DMS53 treated with DMSO at 0.1 percent for 48 hours (cell line): ENCODE results near the gene TEX47.

Experiments
- DNase-seq: peaks from one replicate; lab custom pipeline; 2025; ENCODE audit not compliant: unreplicated experiment; lab: John Stamatoyannopoulos, UW

Gene TEX47

GRCh38 chr7:88795553-88795952, at the start of gene TEX47:
TSS of gene TEX47 (minus strand) at chr7:88795737. CDS start at chr7:88794942, 795 bp downstream.
- DNase-seq, result peak; percentile 86

- no peak for DNase-seq
Observed at GRCh38 chr7:88845091-88845490, 49.6 kb upstream of the TEX47 start.

GRCh38 chr7:88842201-88842600, 46.7 kb upstream of the TEX47 start:
- DNase-seq, result no peak

DNA sequence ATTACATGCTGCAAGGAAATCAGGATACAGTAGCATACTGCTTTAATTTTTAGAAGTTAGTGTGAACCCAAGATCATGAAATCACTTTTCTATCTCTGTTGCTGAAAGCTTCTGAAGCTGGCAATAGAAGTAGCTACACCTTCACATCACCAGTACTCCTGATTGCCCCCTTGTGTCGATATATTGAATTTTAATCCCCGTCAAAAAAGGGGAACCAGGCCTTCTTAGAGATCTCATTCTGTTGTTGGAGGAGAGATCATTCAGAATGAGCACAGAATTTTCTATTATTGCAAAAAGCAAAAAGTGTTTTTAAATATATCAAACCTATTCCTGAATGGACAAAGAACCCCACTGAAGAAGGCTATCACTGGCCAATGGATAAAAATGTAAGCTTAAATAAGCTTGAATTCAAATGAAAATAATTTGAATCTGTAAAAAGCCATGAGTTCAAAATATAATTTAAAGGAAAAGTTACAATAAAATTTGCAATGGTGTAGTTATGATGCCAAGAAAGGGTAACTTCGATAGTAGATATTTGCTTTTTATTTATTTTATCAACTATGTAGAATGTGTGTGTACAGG, 39.7 kb upstream of the TEX47 start:
- DNase-seq, result peak; percentile 53

DNA sequence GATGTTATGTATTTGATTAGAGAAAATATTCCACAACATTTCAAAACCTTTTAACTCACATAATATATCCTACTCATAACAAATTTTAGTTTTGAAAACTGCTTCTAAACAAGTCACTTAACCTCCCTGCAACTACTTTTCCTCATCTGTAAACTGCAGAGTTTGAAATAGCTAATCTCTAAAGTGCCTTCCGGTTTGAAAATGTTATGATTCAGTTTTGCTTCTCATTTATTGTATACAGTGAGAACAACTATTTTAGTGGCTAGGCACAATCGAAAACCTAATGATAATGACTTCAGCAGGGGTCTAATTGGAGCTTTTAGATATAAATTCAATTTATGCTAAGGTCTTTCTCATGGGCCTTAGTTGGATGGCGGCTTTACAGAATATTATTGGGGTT, 30.7 kb upstream of the TEX47 start:
- DNase-seq, result no peak

DNA sequence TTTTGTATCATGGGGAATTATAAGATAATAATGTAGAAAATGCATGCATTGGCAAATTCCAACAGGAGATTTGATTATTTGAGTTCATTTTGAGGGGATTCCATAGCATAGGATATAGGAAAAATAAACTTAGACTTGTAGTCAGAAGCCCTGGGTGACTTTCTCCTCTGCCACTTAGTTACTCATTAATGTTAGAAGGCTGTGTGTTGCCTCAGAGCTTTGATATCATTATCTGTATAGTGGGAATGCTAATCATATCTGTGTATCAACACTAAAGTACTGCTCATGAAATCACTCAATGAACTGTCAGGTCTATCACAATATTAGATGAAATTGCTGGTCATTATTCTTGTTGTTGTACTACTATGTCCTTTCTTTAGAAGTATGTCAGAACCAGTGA, 23.0 kb upstream of the TEX47 start:
- DNase-seq, result no peak

DNA sequence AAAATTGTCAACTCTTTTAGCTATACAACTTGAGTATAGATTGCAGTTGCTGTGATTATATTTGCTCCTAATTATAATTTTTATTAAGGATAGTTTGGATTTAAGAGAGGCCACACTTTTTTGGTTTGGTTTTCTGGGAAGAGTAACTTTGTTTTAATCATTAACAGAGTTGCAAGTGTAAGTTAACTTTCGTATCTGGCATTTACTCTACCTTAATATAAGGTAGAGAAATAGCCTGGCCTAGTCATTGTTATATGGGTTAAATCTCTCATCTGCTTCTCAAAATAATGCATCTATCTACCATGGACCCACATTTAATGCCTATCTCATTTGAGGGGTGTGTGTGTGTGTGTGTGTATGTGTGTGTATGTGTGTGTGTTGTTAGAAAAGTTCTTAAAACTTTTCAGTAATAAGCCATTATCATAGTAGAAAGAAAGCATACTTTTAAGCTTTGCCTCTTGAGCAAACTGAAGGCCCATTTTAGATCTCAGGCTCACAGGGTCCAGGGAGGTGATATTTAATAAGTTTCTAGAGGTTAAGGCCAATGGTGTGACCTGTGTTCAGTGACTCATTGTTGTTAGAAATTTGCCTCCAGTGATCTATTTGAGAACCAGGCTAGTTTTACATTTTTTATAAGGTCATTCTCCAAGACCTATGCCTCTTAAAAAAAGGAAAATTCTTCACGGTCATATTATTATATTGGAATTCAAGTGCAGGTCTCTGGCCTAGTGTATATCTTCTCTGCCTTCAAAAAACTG, 10.9 kb upstream of the TEX47 start:
- no peak for DNase-seq

DNA sequence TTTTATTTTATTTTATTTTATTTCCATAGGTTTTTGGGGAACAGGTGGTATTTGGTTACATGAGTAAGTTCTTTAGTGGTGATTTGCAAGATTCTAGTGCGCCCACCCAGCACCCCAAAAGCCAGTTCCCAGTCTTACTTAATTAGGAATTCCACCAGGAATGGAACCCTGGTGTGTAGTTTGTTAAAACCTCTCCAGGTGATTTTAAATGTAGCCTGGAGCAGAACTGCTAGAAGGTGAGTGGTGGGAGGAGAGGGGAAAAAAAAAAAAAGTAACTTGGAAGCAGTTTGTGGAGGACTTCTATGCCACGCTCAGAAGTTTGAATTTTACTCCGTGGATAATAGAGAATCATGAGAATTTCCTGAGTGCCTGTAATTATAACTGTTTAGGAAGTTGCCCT, 5.5 kb upstream of the TEX47 start:
- DNase-seq, result no peak

- no peak for DNase-seq
Observed at GRCh38 chr7:88792361-88792760, 3.2 kb downstream of the TEX47 start.

DNA sequence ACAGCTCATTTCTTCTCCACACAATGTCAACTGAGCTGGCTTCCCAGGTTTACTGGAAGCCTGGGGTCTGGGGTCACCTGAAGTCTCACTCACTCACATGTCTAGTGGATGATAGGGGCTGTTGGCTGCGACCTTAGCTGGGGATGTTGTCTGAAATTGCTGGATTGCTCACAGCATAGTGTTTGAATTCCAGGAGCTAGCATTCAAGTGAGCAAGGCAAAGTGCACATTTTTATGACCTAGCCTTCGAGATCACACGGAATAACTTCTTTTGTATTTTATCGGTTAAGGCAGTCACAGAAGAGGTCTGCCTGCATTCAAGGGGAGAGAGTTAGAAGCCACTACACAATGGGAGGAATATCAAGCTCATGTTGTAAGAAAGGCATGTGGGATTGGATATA, 3.6 kb downstream of the TEX47 start:
- DNase-seq, result no peak

- peak; percentile 51 for DNase-seq
Observed at GRCh38 chr7:88789480-88790064, 6.0 kb downstream of the TEX47 start.

- DNase-seq, result no peak
Observed at GRCh38 chr7:88787777-88788176, 7.8 kb downstream of the TEX47 start.

- no peak for DNase-seq
Observed at GRCh38 chr7:88775838-88776237, 19.7 kb downstream of the TEX47 start.

DNA sequence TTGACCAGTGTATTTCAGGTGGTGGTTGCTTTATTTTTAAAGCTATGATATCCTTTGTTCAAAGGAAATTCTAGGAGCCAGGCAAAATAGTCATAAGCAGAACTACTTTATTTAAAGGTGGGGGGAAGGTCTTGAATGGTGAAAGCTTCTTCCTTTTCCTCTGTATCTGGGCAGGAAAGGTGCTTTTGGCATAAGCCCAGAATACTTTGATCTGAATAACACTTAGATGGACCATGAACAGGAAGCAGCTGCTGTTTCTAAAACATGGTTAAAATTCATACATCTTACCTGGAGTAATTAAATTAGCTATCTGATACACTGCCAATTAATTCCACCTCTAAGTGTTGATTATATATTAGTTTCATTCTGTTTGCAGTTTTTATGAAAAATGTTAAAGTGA, 22.8 kb downstream of the TEX47 start:
- peak; percentile 16 for DNase-seq

GRCh38 chr7:88771417-88771816, 24.1 kb downstream of the TEX47 start:
- no peak for DNase-seq

GRCh38 chr7:88761779-88762178, 33.8 kb downstream of the TEX47 start:
- DNase-seq, result no peak

- no peak for DNase-seq
Observed at GRCh38 chr7:88760136-88760515, 35.4 kb downstream of the TEX47 start.

GRCh38 chr7:88759230-88760135, 36.1 kb downstream of the TEX47 start, which contains the start of gene ZNF804B:
TSS of gene ZNF804B (plus strand) at chr7:88759700. CDS start at chr7:88759977, 277 bp downstream.
- peak; percentile 69 for DNase-seq

GRCh38 chr7:88758381-88759229, 36.9 kb downstream of the TEX47 start:
- DNase-seq, result peak; percentile 66

- peak; percentile 39 for DNase-seq
Observed at GRCh38 chr7:88757371-88757770, 38.2 kb downstream of the TEX47 start.
